ENCODE data around the gene HCN2. TPM values are rescaled to one million over a fixed set of nuclear protein-coding genes. Genes with fewer than 3 reads are reported as not detected.
"Not testable (repeated sequence)": the region's sequence is repeated elsewhere in the genome, so short reads cannot be mapped to it uniquely, and the experiment has no call there.

The HCN2 gene
- total and polyA plus RNA-seq, 4 experiments from 2014 or later = 2.5 to 2.9 TPM; not detected in 2

DNA sequence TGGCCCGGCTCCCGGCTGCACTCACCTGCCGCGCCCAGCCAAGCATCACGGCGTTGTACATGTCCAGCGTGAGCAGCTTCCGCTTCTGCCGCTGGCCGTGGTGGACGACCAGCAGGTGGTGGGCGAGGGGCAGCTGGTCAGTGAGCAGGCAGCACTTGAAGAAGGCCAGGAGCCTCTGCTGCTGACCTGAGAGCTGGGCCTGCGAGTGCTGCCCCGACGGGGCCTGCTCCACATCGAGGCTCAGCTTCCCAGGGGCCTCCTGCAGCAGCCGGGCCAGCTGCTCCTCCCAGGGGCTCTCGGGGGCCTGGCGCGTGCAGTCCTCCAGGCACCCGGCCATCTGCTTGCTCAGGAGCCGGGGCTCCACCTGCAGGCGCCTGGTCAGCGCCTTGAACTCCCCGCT, 39.8 kb downstream of the HCN2 start:
- H3K27me3 ChIP-seq (ENCODE audit: insufficient read depth, low read length); intact Hi-C loops (cut with micrococcal nuclease); H3K27ac Mint-ChIP-seq; DNase-seq; CTCF ChIA-PET (ENCODE audit: partially characterized antibody); H3K27ac ChIP-seq (ENCODE audit: low read depth, low read length); H3K4me3 Mint-ChIP-seq; H3K9me3 Mint-ChIP-seq; H3K9me3 ChIP-seq (ENCODE audit: control insufficient read depth in 1 of 2, low read length in 2 of 2); H3K27me3 Mint-ChIP-seq; H3K4me3 ChIP-seq (ENCODE audit: low read length in 2 of 2): not testable (repeated sequence)
- peaks cover 22% of the 10 kb centered on the region for H3K4me1 ChIP-seq (ENCODE audit: insufficient read depth, low read length)
- Mint-ChIP-seq H3K4me1 (peaks cover 4 to 50% (median 21%) of the 10 kb centered on the region in 4 donors), H3K36me3 (peaks cover 23 to 34% of the 10 kb centered on the region in 2 donors)
- H3K36me3 ChIP-seq (ENCODE audit: insufficient read depth, low read length) = peaks cover 13% of the 10 kb centered on the region
- POLR2A ChIA-PET (ENCODE audit: partially characterized antibody) = interaction anchor here (1.0 kb wide), 1 partner anchor 31 kb away, joined by 3 read pairs; no protein-coding TSS in a partner anchor

DNA sequence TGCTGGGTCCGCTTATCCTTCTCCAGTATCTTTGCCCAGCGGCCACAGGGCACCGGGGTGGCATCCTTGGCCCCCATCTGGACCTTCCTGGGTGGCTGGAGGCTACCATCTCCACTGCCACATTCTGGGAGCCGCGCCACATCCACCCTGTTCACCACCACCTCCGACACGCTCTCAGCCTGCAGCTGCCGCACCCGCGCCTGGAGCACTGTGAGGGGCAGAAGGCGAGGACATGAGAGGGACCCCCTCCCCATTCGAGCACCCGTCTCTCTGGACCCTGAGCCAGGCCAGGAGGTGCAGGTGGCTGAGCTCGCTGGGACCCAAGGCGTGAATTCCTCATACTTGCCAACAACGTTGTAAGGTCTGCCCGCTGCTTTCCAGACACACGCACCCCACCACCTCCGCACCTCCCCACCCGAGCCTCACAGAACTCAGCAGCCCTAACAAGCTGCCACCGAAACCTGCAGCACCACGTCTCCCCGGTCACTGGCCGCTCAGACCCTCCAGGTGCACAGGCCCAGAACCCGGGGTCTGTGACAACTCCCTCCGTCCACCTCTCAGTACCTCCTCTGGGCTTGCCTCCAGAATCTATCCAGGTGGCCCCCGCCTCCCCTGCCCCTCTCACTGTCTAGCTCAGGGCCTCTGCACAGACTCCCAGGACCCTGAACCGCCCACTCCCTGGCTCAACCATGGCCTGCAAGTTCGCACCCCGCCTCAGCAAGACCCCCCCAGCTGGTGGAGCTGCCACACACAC, 40.5 kb downstream of the HCN2 start:
- Histone ChIP-seq H3K4me1 (ENCODE audit: insufficient read depth, low read length) (peaks cover 22% of the 10 kb centered on the region), H3K27ac (ENCODE audit: low read depth, low read length) (no peak overlapping the region), H3K36me3 (ENCODE audit: insufficient read depth, low read length) (peaks cover 13% of the 10 kb centered on the region), H3K4me3 (ENCODE audit: low read length in 2 of 2) (no peak overlapping the region), H3K27me3 (ENCODE audit: insufficient read depth, low read length) (no peaks in the 10 kb centered on the region), H3K9me3 (ENCODE audit: control insufficient read depth in 1 of 2, low read length in 2 of 2) (no peaks in the 10 kb centered on the region)
- ChIA-PET POLR2A (ENCODE audit: partially characterized antibody) (interaction anchor here (1.1 to 3.0 kb wide), 3 partner anchors 10 to 19 kb away, joined by 3 to 19 read pairs (median 3); no protein-coding TSS in a partner anchor), CTCF (ENCODE audit: partially characterized antibody) (interaction anchor here (0.6 kb wide), 1 partner anchor 35 kb away, joined by 3 read pairs; no protein-coding TSS in a partner anchor)
- intact Hi-C loops (cut with micrococcal nuclease) = loop anchor here (10.0 kb wide), 1 partner anchor 115 kb away; no protein-coding TSS in a partner anchor
- peaks cover 4 to 50% (median 21%) of the 10 kb centered on the region in 4 donors for H3K4me1 Mint-ChIP-seq
- peaks cover 23 to 34% of the 10 kb centered on the region in 2 donors for H3K36me3 Mint-ChIP-seq
- no peak overlapping the region for H3K4me3 Mint-ChIP-seq
- no peak for DNase-seq
- no peaks in the 10 kb centered on the region for H3K9me3 Mint-ChIP-seq
- peak overlapping the region in 3 of 7 donors; percentile 15 to 55 (median 30) for H3K27ac Mint-ChIP-seq
- H3K27me3 Mint-ChIP-seq = no peaks in the 10 kb centered on the region

DNA sequence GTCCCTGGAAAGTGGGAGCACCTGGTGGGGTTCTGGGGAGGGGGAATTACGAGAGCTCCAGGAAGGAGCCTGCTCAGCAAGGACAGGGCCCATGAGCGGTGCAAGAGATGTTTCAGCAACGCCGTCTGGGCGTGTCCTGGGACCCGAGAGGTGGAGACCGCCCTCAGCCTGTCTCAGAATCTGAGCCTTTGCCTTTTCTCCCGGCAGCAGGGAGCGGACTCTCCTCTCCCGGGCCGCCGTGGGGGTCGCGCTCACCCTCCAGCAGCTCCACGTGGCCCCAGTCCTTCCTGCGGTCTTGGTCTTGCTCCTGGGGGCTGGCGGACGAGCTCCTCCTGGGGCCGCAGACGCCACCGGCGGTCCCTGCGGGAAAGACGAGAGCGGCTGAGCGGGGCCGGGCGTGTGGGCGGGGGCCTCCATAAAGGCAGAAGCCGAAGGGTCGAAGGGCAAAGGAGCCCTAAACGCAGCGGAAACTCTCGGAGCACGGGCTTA, 42.9 kb downstream of the HCN2 start:
- Mint-ChIP-seq H3K27me3 (no peaks in the 10 kb centered on the region), H3K27ac (peak overlapping the region; percentile 89 to 98 (median 96)), H3K9me3 (no peaks in the 10 kb centered on the region), H3K4me3 (peak overlapping the region; percentile 90 to 98 (median 96)), H3K4me1 (peaks cover 2 to 50% (median 23%) of the 10 kb centered on the region in 4 donors), H3K36me3 (peaks cover 15 to 27% of the 10 kb centered on the region in 2 donors)
- ChIA-PET POLR2A (ENCODE audit: partially characterized antibody) (interaction anchor here (1.1 to 4.6 kb wide), 4 partner anchors 22 to 61 kb away, joined by 3 to 54 read pairs (median 12); partner anchors contain the start of genes BSG and RNF126), CTCF (ENCODE audit: partially characterized antibody) (interaction anchor here (1.5 kb wide), 1 partner anchor 48 kb away, joined by 4 read pairs; no protein-coding TSS in a partner anchor)
- intact Hi-C loops (cut with micrococcal nuclease) = loop anchor here (1.0 to 10.0 kb wide), 6 partner anchors 22 to 165 kb away; partner anchors contain the start of genes BSG and PTBP1
- Histone ChIP-seq H3K27me3 (ENCODE audit: insufficient read depth, low read length) (no peaks in the 10 kb centered on the region), H3K9me3 (ENCODE audit: control insufficient read depth in 1 of 2, low read length in 2 of 2) (no peaks in the 10 kb centered on the region), H3K4me3 (ENCODE audit: low read length in 2 of 2) (peak overlapping the region; percentile 61 to 86), H3K27ac (ENCODE audit: low read depth, low read length) (peak overlapping the region; percentile 71), H3K4me1 (ENCODE audit: insufficient read depth, low read length) (peaks cover 22% of the 10 kb centered on the region), H3K36me3 (ENCODE audit: insufficient read depth, low read length) (peaks cover 7% of the 10 kb centered on the region)
- peak in 1 of 5 donors; percentile 49 for DNase-seq

- H3K4me1 Mint-ChIP-seq = peaks cover 2 to 49% (median 24%) of the 10 kb centered on the region in 4 donors
- peak within 1 kb of the TSS; percentile 61 to 86 for H3K4me3 ChIP-seq (ENCODE audit: low read length in 2 of 2)
- H3K9me3 Mint-ChIP-seq = no peaks in the 10 kb centered on the region
- H3K36me3 Mint-ChIP-seq = peaks cover 13 to 26% of the 10 kb centered on the region in 2 donors
- peak within 1 kb of the TSS; percentile 90 to 98 (median 96) for H3K4me3 Mint-ChIP-seq
- ChIA-PET CTCF (ENCODE audit: partially characterized antibody) (interaction anchor here (0.7 to 1.0 kb wide), 3 partner anchors 27 to 49 kb away, joined by 3 to 6 read pairs (median 4); no protein-coding TSS in a partner anchor), POLR2A (ENCODE audit: partially characterized antibody) (interaction anchor here (0.7 to 4.6 kb wide), 8 partner anchors 9 to 122 kb away, joined by 3 to 54 read pairs (median 6); partner anchors contain the start of genes BSG and RNF126)
- no peaks in the 10 kb centered on the region for H3K9me3 ChIP-seq (ENCODE audit: control insufficient read depth in 1 of 2, low read length in 2 of 2)
- peaks cover 7% of the 10 kb centered on the region for H3K36me3 ChIP-seq (ENCODE audit: insufficient read depth, low read length)
- DNase-seq = peak; percentile 94 to 96 (median 96)
- no peaks in the 10 kb centered on the region for H3K27me3 ChIP-seq (ENCODE audit: insufficient read depth, low read length)
- peak within 1 kb of the TSS; percentile 94 to 98 (median 97) for H3K27ac Mint-ChIP-seq
- intact Hi-C loops (cut with micrococcal nuclease) = loop anchor here (1.0 to 10.0 kb wide), 6 partner anchors 23 to 164 kb away; partner anchors contain the start of genes BSG and PTBP1
- H3K27me3 Mint-ChIP-seq = no peaks in the 10 kb centered on the region
- peaks cover 22% of the 10 kb centered on the region for H3K4me1 ChIP-seq (ENCODE audit: insufficient read depth, low read length)
- H3K27ac ChIP-seq (ENCODE audit: low read depth, low read length) = peak within 1 kb of the TSS; percentile 71
Observed at GRCh38 chr19:633068-633785, 43.5 kb downstream of the HCN2 start, which contains the start of gene POLRMT. TSS of gene POLRMT (minus strand) at chr19:633537. CDS start at chr19:633512, 25 bp downstream.

- Mint-ChIP-seq H3K27me3 (no peaks in the 10 kb centered on the region), H3K27ac (peak overlapping the region; percentile 94 to 98 (median 96)), H3K36me3 (peaks cover 5 to 20% of the 10 kb centered on the region in 2 donors), H3K9me3 (no peaks in the 10 kb centered on the region), H3K4me3 (peak overlapping the region; percentile 90 to 98 (median 96)), H3K4me1 (peaks cover 2 to 43% (median 22%) of the 10 kb centered on the region in 4 donors)
- Histone ChIP-seq H3K4me1 (ENCODE audit: insufficient read depth, low read length) (peaks cover 29% of the 10 kb centered on the region), H3K27ac (ENCODE audit: low read depth, low read length) (peak overlapping the region; percentile 71), H3K4me3 (ENCODE audit: low read length in 2 of 2) (peak overlapping the region; percentile 38 to 86), H3K27me3 (ENCODE audit: insufficient read depth, low read length) (no peaks in the 10 kb centered on the region), H3K9me3 (ENCODE audit: control insufficient read depth in 1 of 2, low read length in 2 of 2) (no peaks in the 10 kb centered on the region), H3K36me3 (ENCODE audit: insufficient read depth, low read length) (peaks cover 7% of the 10 kb centered on the region)
- no peak for DNase-seq
- POLR2A ChIA-PET (ENCODE audit: partially characterized antibody) = interaction anchor here (0.7 to 4.6 kb wide), 7 partner anchors 8 to 123 kb away, joined by 3 to 54 read pairs (median 5); partner anchors contain the start of genes BSG and RNF126
- CTCF ChIA-PET (ENCODE audit: partially characterized antibody) = interaction anchor here (0.7 to 1.0 kb wide), 3 partner anchors 26 to 49 kb away, joined by 3 to 6 read pairs (median 4); no protein-coding TSS in a partner anchor
- intact Hi-C loops (cut with micrococcal nuclease) = loop anchor here (1.0 to 10.0 kb wide), 6 partner anchors 24 to 163 kb away; partner anchors contain the start of genes BSG and PTBP1
Observed at GRCh38 chr19:633786-634639, 44.3 kb downstream of the HCN2 start.
